ENCODE measurements around the gene PRSS33.

The PRSS33 gene

DNA sequence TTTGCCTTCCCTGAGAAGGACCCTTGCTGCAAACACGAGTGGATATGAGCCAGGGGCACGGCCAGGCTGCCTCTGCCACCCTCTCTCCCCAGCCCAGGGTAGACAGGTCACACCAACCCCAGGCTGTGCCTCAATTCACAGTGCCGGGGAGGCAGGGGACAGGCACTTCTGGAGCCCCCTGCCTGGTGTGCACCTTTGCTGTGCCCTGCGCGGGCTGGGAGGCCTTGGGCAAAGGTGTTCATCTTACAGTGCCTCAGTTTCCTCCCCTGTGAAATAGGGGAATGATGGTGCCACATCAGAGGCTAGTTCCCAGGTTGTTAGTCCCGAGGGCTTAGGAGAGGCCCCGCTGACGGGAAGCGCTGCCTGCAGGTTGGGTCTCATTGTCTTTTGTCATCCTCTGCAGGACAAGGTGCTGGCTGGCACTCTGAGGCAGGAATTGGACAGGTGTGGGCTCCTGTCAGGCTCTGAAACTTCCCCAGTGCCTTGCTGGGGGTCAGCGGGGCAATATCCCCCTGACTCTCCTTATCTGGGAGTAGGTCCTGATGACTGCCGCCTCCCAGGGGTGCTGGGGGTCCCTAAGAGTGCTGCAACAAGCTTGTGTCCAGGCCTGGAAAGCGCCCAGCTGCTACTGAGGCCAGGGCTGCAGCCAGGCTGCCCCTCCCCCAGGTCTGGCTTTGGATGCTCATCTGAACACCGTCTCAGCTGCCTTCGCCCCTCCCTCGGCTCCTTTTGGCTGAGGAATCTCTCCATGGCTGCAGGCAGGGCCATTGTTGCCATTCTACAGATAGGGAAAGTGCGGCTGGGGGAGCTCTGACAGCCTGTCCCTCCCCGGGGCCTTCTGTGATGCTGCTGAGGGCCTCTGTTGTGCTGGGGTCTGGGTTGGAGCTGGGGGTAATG lies 32.8 kb upstream of the PRSS33 start:
- no peak for DNase-seq

DNA sequence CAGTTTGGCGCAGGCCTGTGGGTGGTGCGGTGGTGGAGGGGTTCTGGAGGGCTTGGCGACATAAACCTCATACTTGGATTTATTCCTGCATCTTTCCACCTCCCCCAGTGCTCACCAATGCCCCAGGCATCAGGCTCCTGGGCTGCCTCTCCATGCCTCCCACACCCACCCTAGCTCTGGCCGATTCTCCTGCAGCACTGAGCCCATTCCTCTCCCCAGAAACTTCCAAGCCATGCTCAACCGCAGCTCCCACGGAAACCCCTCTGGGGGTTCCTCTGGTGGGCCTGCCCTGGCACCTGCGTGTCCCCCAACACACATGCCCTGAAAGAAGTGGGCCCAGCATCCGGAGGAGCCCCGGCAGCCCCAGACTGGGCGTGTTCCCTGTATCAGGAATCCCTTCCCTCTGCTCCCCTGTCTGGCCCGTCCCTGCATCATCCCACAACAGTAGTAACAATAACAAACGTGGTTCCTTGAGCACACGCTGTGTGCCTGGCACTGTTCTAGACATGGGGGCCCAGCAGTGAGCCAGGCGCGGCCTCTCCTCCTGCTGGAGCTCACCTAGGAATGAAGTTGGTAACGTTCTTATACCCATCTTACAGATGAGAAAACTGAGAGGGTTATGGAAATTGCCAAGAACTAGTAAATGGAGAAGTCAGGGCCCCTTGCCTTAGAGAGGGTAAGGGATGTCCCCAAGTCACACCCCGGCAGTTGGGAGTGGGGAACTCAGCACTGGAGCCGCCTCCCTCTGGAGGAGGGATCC lies 32.0 kb upstream of the PRSS33 start:
- no peak for DNase-seq

DNA sequence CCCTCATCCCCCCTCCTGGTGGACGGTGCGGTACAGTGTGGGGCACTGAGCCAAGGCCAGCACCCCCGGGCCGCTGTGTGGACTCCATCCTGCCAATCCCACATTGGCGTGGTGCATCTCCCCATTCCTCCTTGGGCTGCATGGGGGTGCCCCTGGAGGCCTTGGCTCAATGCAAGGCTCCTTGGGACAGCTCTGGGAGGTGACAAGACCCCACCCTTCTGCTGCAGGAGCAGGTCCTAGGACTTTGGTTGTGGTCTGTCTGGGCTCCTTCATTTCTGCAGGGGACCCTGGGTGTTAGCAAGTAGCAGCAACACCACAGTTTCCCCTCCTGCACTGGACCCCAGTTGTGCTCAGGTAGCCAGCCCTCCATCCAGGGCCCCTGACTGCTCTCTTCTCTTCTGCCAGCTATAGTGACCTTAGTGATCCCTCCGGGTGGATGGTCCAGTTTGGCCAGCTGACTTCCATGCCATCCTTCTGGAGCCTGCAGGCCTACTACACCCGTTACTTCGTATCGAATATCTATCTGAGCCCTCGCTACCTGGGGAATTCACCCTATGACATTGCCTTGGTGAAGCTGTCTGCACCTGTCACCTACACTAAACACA lies 31.0 kb upstream of the PRSS33 start:
- no peak for DNase-seq

DNA sequence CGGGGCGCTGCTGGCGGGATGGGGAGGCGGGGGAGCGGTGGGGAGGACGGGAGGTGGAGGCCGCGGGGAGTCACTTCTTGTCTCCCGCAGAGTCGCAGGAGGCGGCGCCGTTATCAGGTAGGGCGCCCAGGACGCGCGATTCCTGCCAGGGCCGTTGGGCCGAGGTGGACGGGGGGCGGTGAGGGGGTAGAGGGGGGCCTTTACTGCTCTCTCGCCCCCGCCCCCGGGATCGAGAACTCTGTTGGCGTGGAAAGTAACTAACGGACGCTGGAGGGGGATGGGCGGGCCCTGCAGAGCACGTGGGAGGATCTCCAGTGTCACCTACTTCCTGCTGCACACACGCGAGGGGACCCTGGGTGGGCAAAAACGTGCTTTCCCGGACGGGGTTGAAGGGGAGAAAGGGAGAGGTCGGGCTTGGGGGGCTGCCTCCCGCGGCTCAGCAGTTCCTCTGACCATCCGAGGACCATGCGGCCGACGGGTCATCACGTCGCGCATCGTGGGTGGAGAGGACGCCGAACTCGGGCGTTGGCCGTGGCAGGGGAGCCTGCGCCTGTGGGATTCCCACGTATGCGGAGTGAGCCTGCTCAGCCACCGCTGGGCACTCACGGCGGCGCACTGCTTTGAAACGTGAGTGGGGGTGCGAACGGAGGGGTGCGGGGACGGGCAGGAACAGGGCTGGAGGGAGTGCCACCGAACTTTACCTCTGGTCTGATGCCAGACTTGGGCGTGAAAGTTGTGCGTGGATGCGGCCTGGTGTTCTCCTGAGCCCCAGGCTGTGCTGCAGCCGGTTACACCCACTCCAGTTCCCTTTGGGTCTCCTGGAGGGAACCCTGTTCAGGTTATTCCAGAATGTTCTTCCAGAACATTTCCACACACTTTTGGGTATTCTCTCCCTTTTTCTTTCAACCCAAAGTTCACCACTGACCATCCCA lies 30.2 kb upstream of the PRSS33 start:
- no peak for DNase-seq

DNA sequence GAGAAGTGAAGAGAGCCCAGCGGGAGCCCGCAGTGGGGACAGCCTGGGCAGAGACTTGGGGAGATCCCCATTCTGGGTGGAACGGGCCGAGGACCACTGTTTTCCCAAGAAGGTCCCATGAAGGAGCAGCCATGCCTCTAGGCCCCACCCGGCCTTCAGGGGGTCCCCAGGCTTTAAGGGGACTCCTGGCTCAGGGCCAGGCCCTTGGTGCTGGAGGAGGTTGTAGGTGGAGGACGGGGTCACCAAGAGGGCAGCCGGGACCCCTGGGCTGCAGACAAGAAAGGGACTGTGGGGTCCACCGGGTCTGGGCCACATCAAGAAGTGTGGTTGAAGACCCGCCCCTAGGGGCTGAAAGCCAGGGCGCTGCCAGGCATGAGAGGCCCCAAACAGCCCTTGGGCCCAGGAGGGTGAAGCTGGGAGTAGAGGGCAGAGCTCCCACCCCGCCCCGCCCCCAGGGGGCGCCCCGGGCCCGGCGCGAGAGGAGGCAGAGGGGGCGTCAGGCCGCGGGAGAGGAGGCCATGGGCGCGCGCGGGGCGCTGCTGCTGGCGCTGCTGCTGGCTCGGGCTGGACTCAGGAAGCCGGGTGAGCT lies 29.5 kb upstream of the PRSS33 start, which contains the start of gene PRSS21:
Gene PRSS21 (plus strand): TSS at position 487 of the 589 bp plus-strand sequence. CDS start 32 bp downstream, at position 519.
- no peak for DNase-seq

DNA sequence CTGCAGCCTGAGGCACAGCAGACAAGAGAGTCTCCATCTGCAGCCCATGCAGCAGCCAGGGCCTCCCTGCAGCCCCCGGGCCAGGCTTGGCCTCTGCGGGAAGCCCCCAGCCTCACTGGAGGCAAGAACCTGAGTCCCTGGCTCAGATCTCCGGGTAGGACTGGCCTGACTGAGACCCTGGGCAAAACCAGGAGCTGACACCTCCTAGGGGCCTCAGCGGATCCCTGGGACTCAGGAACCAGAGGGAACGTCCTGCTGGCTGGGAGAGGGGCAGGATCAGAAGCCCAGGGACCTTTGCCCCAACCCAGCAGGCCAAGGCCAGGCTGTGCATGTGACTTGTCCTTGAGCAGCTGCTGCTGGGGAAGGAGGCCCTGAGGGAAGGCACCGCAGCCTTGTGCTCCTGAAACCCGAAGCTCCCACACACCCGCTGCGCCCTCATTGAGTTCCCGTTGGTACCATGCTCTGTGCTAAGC lies 28.0 kb upstream of the PRSS33 start:
- DNase-seq, result no peak

DNA sequence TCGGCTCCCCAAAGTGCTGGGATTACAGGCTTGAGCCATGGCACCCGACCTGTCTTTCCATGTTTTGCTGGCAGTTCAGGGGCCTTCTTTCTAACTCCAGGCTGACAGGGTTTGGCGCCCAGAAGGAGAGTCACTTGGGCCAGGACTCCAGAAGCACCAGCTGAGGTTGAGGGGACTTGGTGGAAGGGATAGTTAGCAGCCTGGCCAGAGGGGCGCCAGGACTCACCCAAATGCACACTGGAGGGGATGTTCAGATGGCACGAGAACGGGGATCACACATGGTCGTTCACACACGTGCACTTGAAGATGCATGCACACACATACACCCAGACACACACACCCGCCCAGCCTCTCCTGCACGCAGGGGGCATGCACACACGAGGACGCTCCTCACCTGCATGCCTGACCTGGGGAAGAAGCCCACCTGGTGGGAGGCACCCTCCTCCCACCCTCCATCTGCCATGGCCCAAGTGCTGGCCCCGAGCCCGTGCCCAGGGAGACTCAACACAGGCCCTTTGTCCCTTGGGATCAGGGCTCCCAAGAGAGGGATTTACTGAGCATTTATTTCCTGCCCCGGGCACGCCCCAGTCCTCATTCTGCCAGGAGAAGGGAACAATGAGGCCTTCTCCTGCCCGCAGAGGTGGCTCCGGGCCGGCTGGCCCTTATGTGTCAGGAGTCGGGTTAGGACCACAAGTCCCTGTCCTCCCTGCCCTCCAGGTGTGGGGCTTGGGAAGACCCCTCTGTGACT lies 27.4 kb upstream of the PRSS33 start:
- DNase-seq, result no peak

DNA sequence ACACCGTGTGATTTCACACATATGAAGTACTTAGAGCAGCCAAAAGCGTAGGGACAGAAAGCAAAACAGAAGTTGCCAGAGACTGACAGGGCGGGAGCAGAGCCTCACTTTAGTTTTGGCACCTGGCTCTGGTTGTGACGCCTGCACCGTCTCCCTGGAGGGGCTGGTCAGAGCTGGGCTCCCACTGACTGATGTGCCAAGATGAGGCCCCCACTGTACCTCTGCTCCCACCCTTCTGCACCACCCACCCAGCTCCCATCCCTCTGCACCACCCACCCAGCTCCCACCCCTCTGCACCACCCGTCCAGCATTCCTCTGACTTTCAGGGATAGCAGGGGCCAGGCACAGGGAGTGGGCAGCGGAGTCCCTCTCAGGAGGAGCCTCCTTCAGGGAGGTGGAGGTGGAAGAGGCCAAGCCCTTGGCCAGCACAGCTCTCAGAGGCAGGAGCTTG lies 26.4 kb upstream of the PRSS33 start:
- DNase-seq, result no peak

DNA sequence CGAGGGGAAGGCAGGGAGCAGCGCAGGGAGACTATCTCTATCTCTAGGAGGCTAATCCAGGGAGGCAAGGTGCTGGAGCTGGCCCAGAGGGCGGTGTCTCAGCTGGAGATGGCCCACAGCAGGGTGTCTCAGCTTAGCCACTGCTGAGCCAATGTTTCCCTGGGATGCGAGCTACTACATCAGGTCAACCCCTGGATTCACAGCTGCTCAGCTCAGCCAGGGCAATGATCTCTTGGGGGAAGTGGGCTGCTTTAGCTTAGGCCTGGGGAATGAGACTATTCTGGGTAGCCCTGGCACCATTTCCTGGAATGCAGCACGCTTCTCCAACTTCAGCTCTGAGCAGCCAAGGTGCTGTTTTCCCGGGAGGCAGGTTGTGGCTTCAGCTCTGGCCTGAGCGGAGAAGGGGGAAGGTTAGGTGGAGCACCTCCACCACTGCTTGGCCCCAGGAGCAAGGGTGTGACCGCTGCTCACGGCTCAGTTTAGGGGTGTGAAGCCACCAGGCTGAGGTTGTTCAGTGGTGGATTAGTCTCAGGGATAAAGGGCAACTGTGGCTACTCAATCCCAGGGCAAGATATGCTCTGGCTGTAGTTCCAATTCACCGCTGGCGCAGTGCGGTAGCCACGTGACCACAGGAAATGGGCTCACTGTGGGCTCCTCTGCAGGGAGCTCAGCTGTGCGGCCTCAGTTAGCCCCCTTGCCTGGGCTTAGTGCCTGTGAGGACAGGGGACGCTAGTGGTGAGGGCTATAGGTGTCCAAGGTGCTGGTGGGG lies 24.5 kb upstream of the PRSS33 start:
- DNase-seq, result no peak

DNA sequence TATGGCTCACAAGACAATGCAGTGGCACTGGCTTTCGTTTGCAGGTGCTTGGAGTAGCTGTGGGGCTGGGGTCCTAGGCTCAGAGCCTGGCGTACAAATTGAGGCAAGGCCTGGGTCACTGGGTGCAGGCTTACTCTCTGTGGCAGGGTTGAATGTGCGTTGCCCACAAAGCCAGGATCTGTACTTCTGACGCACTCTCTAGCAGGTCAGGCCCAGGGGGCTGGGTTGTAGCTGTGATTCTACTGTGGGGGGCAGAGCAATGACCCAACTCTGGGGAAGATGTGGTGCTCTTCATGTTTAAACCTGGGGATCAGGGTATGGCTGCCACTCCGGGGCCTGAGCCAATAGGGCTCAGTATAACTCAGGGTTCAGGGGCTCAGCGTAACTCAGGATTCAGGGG lies 23.3 kb upstream of the PRSS33 start:
- DNase-seq, result no peak

DNA sequence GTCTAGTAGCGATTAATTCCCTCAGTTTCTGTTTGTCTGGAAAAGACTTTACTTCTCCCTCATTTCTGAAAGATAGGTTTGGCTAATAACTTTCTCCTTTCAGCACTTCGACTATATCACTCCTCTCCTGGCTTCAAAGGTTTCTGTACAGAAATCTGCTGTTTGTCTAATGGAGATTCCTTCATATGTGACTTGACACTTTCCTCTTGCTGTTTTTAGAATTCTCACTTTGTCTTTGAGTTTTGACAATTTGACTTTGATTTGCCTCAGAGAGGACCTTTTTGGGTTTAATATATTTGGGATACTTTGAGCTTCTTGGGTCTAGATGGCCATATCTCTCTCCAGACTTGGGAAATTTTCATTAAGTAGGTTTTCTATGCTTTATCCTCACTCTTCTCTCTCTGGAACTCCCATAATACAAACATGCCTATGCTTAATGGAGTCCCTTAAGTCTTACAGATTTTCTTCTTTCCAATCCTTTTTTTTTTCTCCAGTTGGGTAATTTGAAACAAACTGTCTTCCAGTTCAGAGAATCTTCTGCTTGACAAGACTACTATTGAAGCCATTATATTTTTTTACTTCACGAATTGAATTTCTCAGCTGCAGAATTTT lies 21.9 kb upstream of the PRSS33 start:
- no peak for DNase-seq

DNA sequence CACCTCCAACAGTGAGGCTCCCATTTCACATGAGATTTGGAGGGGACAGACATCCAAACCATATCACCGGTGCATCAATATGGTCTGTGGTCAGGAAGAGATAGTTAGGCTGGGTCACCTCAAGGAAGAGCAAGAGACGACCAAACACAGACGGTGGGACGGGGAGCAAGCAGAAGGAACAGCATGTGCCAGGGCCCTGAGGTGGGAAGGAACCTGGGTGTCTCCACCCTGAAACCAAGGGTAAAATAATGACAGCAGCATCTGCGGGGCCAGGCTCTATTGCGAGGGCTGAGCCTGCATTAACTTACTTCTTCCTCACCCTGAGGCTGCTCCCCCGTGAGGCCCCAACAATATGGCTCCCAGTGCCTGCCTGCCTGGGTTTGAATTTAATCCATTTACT lies 20.8 kb upstream of the PRSS33 start:
- no peak for DNase-seq

DNA sequence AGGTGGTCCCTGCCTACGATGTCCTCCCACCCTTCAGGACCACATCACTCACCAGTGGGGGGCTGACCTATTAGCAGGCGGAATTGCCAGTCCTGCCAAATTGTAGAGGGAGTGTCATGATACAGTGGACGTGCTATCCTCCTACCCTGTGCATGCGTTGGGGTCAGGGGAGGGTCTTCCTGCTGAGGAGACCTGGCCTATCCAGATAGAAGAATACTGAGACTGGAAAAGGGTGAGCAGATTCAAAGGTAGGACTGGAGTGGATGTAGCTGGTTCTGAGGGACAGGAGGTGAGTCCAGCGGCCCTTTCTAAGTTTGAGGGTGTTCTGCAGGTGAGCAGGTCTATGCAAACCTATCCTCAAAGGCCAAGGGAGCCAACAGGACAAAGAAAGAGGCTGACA lies 18.9 kb upstream of the PRSS33 start:
- no peak for DNase-seq

DNA sequence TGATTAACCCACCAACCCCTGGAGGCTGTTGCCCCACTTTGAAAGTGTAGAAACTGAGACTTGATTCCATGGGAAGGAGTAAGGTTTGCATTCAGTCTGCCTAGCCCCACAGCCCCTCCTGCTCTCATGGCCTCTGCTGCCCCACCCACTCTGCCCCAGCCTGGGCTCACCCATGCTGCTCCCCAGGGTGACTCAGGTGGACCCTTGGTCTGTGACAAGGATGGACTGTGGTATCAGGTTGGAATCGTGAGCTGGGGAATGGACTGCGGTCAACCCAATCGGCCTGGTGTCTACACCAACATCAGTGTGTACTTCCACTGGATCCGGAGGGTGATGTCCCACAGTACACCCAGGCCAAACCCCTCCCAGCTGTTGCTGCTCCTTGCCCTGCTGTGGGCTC lies 17.4 kb upstream of the PRSS33 start:
- DNase-seq, result no peak

DNA sequence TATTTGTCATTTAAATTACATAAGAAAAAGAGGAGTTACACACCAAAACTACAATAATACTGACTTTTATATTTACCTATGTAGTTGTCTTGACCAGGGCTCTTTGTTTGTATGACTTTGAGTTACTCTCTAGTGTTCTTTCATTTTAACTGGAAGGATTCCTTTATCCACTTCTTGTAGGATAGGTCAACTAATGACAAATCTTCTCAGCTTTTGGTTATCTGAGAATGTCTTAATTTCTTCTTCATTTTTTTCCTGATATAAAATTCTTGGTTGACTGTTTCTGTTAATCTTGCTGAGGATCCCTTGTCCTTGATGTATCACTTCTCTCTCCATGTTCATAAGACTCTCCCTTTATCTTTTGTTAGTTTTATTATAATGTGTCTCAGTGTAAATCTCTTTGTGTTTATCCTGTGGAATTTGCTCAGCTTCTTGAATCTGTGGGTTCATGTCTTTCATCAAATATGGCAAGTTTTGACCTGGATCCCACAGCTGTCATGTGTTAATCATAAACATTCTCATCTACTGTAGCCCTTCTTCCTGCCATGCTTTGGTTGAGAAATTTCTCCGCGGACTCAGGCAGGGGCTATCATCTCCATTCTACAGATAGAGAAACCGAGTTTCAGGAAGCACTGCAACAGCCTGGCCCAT lies 16.3 kb upstream of the PRSS33 start:
- DNase-seq, result no peak

DNA sequence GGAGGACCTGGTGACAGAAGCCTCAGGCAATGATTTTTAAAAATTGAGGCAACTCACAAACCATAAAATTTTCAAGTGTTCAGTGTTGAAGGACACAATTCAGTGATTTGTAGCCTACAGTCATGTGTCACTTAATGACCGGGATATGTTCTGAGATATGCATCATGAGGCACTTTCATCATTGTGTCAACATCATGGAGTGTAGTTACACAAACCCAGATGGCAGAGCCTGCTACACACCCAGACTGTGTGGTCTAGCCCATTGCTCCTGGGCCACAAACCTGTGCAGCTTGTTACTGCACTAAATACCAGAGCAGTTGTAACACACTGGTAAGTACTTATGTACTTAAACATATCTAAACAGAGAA lies 12.5 kb upstream of the PRSS33 start:
- no peak for DNase-seq

DNA sequence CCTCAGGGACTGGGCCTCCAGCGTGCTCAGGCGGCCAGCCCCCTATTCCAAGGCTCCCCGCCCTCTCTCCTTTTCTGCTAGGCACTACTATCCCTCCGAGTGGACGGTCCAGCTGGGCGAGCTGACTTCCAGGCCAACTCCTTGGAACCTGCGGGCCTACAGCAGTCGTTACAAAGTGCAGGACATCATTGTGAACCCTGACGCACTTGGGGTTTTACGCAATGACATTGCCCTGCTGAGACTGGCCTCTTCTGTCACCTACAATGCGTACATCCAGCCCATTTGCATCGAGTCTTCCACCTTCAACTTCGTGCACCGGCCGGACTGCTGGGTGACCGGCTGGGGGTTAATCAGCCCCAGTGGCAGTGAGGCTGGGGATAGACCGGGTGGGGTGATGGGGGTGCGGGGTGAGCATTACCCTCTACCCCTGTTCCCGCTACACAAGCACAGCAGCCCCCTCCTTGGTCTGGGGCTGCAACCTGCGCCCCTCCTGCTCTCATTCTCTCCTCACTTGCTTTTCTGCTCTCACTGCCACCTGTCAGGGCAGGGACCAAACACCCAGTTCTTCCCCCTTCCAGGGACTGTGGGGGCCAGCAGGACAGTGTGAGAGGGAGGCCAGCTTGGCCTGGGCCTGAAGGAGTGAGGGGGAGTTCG lies 12.0 kb upstream of the PRSS33 start:
- no peak for DNase-seq

DNA sequence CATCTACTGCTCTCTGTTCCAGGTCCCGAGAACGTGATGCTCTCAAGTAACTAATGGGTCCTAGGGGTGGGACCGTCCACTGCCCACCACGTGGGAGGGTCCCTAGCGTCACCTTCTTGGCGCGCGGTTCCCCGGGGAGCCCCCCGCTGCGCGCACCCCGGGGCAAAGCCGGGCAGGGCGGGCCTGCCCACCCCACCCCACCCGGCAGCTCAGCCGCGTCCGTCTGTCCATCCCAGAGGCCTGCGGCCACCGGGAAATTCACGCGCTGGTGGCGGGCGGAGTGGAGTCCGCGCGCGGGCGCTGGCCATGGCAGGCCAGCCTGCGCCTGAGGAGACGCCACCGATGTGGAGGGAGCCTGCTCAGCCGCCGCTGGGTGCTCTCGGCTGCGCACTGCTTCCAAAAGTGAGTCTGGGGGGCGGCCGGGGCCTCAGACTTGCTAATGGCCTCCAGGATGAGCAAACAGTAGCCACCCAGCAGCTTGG lies 11.4 kb upstream of the PRSS33 start:
- no peak for DNase-seq
